ENCODE measurements around the gene PITPNM3. TPM values are rescaled to one million over a fixed set of nuclear protein-coding genes. Genes with fewer than 3 reads are reported as not detected.

PITPNM3 gene
- total RNA-seq, 1 donor from 2014 or later = 0.72 TPM

DNA sequence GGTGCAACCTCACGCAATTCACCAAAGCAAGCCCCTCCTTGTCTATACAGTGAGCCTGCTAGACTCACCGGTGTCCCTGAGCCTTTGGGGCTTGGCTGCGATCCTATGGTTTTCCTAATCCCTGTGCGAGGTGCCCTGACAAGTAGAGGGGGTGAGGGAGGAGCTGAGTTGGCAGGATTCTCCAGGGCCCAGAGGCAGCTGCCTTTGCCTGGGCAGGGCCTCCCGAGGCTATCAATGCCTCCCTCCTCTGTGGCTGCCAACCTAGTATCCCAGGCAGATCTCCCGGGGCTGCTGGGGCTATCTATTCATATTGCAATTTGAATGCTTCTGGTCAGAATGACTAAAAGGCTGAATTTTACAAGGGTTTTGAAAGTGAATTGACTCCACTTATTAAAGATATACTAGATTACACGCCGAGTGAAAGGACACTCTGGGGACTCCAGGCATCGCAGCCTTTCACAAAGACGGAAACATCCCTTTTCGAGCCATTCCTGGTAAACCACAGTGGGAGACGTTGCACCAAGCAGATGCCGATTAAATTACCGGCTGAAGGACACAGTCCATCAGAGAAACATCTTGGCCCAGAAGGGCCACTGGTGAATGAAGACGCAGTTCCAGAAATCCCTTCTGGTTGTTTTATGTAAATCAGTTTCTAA is 11.3 kb upstream of the PITPNM3 start:
- no peak overlapping the region for H3K4me3 Mint-ChIP-seq (ENCODE audit: unreplicated experiment)
- no peak overlapping the region for H3K27ac Mint-ChIP-seq (ENCODE audit: unreplicated experiment)
- no peak for DNase-seq (ENCODE audit: low spot score)
- no peaks in the 10 kb centered on the region for H3K9me3 Mint-ChIP-seq (ENCODE audit: unreplicated experiment)
- TF ChIP-seq, protein P1, sequence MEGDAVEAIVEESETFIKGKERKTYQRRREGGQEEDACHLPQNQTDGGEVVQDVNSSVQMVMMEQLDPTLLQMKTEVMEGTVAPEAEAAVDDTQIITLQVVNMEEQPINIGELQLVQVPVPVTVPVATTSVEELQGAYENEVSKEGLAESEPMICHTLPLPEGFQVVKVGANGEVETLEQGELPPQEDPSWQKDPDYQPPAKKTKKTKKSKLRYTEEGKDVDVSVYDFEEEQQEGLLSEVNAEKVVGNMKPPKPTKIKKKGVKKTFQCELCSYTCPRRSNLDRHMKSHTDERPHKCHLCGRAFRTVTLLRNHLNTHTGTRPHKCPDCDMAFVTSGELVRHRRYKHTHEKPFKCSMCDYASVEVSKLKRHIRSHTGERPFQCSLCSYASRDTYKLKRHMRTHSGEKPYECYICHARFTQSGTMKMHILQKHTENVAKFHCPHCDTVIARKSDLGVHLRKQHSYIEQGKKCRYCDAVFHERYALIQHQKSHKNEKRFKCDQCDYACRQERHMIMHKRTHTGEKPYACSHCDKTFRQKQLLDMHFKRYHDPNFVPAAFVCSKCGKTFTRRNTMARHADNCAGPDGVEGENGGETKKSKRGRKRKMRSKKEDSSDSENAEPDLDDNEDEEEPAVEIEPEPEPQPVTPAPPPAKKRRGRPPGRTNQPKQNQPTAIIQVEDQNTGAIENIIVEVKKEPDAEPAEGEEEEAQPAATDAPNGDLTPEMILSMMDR (IDR thresholded peaks at IDR 0.05; ENCODE audit: unreplicated experiment) = no peak
- H3K27me3 Mint-ChIP-seq (ENCODE audit: unreplicated experiment) = peaks cover 4% of the 10 kb centered on the region
- H3K4me1 Mint-ChIP-seq (ENCODE audit: unreplicated experiment) = peaks cover 12% of the 10 kb centered on the region
- no peaks in the 10 kb centered on the region for H3K36me3 Mint-ChIP-seq (ENCODE audit: low read depth, unreplicated experiment)

DNA sequence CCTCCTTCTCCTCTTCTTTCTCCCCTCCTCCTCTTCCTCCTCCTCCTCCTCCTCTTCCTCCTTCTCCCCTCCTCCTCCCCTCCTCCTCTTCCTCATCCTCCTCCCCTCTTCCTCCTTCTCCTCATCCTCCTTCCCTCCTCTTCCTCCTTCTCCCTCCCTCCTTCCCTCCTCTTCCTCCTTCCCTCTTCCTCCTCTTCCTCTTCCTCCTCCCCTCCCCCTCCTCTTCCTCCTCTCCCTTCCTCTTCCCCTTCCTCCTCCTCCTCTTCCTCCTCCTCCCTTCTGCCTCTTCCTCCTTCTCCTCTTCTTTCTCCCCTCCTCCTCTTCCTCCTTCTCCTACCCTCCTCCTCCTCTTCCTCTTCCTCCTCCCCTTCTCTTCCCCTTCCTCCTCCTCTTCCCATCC is 5.1 kb upstream of the PITPNM3 start:
- H3K27me3 Mint-ChIP-seq (ENCODE audit: unreplicated experiment) = peaks cover 23% of the 10 kb centered on the region
- no peaks in the 10 kb centered on the region for H3K9me3 Mint-ChIP-seq (ENCODE audit: unreplicated experiment)
- peaks cover 4% of the 10 kb centered on the region for H3K36me3 Mint-ChIP-seq (ENCODE audit: low read depth, unreplicated experiment)
- H3K4me3 Mint-ChIP-seq (ENCODE audit: unreplicated experiment) = no peak overlapping the region
- H3K4me1 Mint-ChIP-seq (ENCODE audit: unreplicated experiment) = no peaks in the 10 kb centered on the region
- TF ChIP-seq, protein P1 (IDR thresholded peaks at IDR 0.05; ENCODE audit: unreplicated experiment) = no peak
- no peak for DNase-seq (ENCODE audit: low spot score)
- no peak overlapping the region for H3K27ac Mint-ChIP-seq (ENCODE audit: unreplicated experiment)

DNA sequence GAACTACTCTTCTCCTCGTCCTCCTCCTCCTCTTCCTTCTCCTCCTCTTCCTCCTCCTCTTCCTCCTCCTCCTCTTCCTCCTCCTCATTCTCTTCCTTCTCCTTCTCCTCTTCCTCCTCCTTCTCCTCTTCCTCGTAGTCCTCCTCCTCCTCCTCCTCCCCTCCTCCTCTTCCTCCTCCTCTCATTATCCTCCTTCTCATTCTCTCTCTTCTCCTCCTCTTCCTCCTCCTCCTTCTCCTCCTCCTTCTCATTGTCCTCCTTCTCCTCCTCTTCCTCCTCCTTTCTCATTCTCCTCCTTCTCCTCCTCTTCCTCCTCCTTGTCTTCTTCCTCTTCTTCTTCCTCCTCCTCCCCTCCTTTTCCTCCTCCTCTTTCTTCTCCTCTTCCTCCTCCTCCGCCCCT is 4.1 kb upstream of the PITPNM3 start:
- no peaks in the 10 kb centered on the region for H3K9me3 Mint-ChIP-seq (ENCODE audit: unreplicated experiment)
- H3K36me3 Mint-ChIP-seq (ENCODE audit: low read depth, unreplicated experiment) = peaks cover 4% of the 10 kb centered on the region
- TF ChIP-seq, protein P1 (IDR thresholded peaks at IDR 0.05; ENCODE audit: unreplicated experiment) = no peak
- peaks cover 23% of the 10 kb centered on the region for H3K27me3 Mint-ChIP-seq (ENCODE audit: unreplicated experiment)
- H3K27ac Mint-ChIP-seq (ENCODE audit: unreplicated experiment) = peak overlapping the region; percentile 8
- no peak for DNase-seq (ENCODE audit: low spot score)
- peak overlapping the region; percentile 50 for H3K4me3 Mint-ChIP-seq (ENCODE audit: unreplicated experiment)
- no peaks in the 10 kb centered on the region for H3K4me1 Mint-ChIP-seq (ENCODE audit: unreplicated experiment)

DNA sequence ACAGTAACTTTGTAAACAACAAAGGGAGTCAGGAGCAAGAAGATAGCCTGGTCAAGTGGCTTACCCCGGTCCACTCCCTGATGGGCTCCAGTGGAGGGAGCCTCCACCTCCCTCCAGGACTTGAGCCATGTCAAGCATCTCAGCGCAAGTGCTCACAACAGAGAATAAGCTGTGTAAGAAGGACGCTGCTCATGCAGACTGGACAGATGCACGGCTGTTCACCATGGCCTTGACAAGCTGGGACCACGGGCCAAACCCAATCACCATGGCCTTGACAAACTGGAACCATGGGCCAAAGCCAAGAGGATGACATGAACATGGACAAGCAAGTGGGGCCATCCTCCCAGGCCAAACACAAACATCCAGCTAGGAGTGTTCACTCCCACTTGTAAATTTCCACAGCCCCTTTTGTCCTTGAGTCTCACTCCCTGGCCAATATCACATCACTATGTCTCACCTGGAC is 3.4 kb upstream of the PITPNM3 start:
- H3K36me3 Mint-ChIP-seq (ENCODE audit: low read depth, unreplicated experiment) = peaks cover 4% of the 10 kb centered on the region
- no peaks in the 10 kb centered on the region for H3K9me3 Mint-ChIP-seq (ENCODE audit: unreplicated experiment)
- peaks cover 28% of the 10 kb centered on the region for H3K27me3 Mint-ChIP-seq (ENCODE audit: unreplicated experiment)
- DNase-seq (ENCODE audit: low spot score) = no peak
- TF ChIP-seq, protein P1 (IDR thresholded peaks at IDR 0.05; ENCODE audit: unreplicated experiment) = no peak
- no peak overlapping the region for H3K27ac Mint-ChIP-seq (ENCODE audit: unreplicated experiment)
- no peaks in the 10 kb centered on the region for H3K4me1 Mint-ChIP-seq (ENCODE audit: unreplicated experiment)
- peak overlapping the region; percentile 50 for H3K4me3 Mint-ChIP-seq (ENCODE audit: unreplicated experiment)

DNA sequence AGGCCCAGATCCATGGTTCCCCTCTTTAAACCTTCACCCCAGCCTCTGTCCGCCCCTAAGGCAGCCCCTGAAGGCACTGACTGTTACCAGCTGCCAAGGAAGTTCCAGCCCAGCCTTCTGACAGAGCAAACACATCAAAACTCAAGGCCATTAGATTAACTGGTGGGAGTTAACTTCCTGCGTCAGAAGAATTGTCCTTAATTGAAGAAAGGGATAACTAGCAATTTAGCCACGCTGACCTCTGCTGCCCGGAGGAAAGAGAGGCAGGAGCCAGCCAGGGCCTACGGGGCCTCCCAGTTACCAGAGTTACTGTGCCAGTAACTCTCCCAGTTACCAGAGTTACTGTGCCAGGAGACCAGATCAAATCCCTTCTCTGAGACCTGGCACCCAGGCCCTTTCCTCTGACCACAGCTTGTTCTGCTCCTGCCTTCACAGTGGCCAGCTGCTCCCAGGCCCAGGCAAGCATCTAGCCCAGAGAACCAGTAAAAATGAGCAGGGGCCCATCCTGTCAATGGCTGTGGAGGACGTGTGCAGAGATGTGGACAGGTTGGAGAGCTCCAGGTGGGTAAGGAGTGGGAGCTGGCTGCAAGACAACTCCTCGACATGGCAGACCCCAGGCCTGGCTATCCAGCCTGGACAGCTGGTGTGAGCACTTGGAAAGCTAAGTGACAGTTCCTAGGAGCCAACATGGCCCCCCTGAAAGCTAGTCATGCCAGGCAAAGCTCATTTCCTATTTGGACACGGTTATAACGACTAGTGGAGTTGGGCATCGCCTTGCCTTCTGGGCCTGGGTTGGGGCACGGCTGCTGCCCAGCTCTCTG is 2.8 kb upstream of the PITPNM3 start:
- H3K36me3 Mint-ChIP-seq (ENCODE audit: low read depth, unreplicated experiment) = peaks cover 4% of the 10 kb centered on the region
- TF ChIP-seq, protein P1 (IDR thresholded peaks at IDR 0.05; ENCODE audit: unreplicated experiment) = no peak
- H3K4me3 Mint-ChIP-seq (ENCODE audit: unreplicated experiment) = no peak overlapping the region
- peaks cover 33% of the 10 kb centered on the region for H3K27me3 Mint-ChIP-seq (ENCODE audit: unreplicated experiment)
- H3K9me3 Mint-ChIP-seq (ENCODE audit: unreplicated experiment) = no peaks in the 10 kb centered on the region
- DNase-seq (ENCODE audit: low spot score) = no peak
- H3K27ac Mint-ChIP-seq (ENCODE audit: unreplicated experiment) = no peak overlapping the region
- H3K4me1 Mint-ChIP-seq (ENCODE audit: unreplicated experiment) = no peaks in the 10 kb centered on the region

Data from endothelial cell (in vitro differentiated cells).